Stimulated activated CD4-positive, alpha-beta T cell treated with anti-CD3 and anti-CD28 coated beads, Interleukin-4, amount 100 ng/mL, for 48 hours (primary cell): ENCODE measurements around the gene COL26A1.
"Not testable (repeated sequence)": the region's sequence is repeated elsewhere in the genome, so short reads cannot be mapped to it uniquely, and the experiment has no call there.

Experiments used
- DNase-seq, 2 donors: peaks; one replicate each; pipeline ENCODE4 v3.0.0-alpha.2; 2020; ENCODE audit warnings: low read depth in 2 of 2

Gene COL26A1

GRCh38 chr7:101598422-101598985 lies 235.8 kb downstream of the COL26A1 start:
- no peak for DNase-seq

GRCh38 chr7:101598986-101599771 lies 236.5 kb downstream of the COL26A1 start:
- no peak for DNase-seq

- no peak for DNase-seq
Observed at GRCh38 chr7:101599787-101600186, 237.1 kb downstream of the COL26A1 start.

- no peak for DNase-seq
Observed at GRCh38 chr7:101602082-101602481, 239.4 kb downstream of the COL26A1 start.

- DNase-seq: peak; percentile 62 to 75
Observed at GRCh38 chr7:101602484-101603241, 240.0 kb downstream of the COL26A1 start.

- DNase-seq: no peak
Observed at GRCh38 chr7:101604331-101604933, 241.8 kb downstream of the COL26A1 start.

GRCh38 chr7:101604934-101605332 lies 242.3 kb downstream of the COL26A1 start:
- DNase-seq: not testable (repeated sequence)

GRCh38 chr7:101605611-101606497 lies 243.2 kb downstream of the COL26A1 start:
- no peak for DNase-seq

- no peak for DNase-seq
Observed at GRCh38 chr7:101606498-101606923, 243.8 kb downstream of the COL26A1 start.
